ENCODE data around the gene CEP152. TPM values are rescaled to one million over a fixed set of nuclear protein-coding genes. Genes with fewer than 3 reads are reported as not detected.

The CEP152 gene
- total and polyA plus RNA-seq, 9 of the 15 experiments (the other 6 are each of a cell fraction or from before 2014, with no cell fraction given), result 9.9 to 43.0 (median 23.6) TPM

DNA sequence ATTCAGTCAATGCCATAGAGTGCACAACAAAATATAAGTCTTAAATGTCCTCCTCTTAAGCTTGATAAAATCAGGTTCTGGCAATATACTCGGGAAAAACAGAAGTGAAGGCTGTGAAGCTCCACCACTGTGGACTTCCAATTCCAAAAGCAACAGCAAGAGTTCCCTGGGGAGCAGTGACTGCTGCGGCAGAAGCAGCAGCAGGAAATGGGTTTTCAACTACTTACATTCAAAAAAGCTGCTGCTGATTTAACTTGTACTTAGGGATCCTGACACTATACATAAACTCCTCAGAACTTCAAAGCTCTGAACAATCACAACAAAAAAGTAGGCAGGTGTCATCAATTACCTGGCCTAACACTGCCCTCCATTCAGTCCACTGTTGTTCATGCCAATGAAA, 4.7 kb downstream of the CEP152 start (continued):
- no peak for TF ChIP-seq SRSF3 (IDR thresholded peaks at IDR 0.05; ENCODE audit: insufficient read depth, low read length)

DNA sequence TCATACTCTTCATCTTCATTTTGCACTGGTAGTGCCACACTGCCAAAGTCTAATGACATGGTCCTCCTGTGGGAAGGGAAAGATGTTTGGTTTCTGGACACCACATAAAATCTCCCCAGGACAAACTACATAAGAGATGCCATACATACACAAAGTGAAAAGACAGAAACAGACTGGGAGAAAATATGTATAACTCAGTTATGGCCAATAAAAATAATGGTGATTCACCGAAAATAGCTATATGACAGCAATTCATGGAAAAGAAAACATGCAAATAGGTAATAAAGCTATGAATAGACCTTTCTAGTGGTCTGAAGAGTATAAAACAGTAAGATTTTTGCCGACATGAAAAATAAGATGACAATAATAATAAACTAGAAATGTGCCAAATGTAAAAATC, 5.3 kb downstream of the CEP152 start:
- Histone ChIP-seq H3K4me2 (ENCODE audit: insufficient read depth, low read length) (no peak overlapping the region), H3K4me3 (no peak overlapping the region), H4K20me1 (replicated peaks; ENCODE audit: control insufficient read depth, insufficient read depth, low read length) (no peaks in the 10 kb centered on the region), H3K9ac (ENCODE audit: insufficient read depth in 1 of 2, low read depth in 2 of 2, low read length in 2 of 2) (no peak overlapping the region), H2AFZ (ENCODE audit: low read depth, low read length) (no peak overlapping the region), H3K9me1 (ENCODE audit: control insufficient read depth, insufficient read depth, low read length) (no peaks in the 10 kb centered on the region), H3K27ac (ENCODE audit: extremely low read depth, low read depth, low read length) (no peak overlapping the region), H3K79me2 (ENCODE audit: control insufficient read depth, insufficient read depth, low read length) (peaks cover 93% of the 10 kb centered on the region), H3K36me3 (ENCODE audit: control insufficient read depth, insufficient read depth, low read length) (peaks cover 40% of the 10 kb centered on the region), H3K9me3 (replicated peaks; ENCODE audit: control insufficient read depth, insufficient read depth, low read depth, low read length) (no peaks in the 10 kb centered on the region), H3K4me1 (replicated peaks in 1 of 2; ENCODE audit: control insufficient read depth in 2 of 2, insufficient read depth in 2 of 2, low read length in 2 of 2) (peaks cover 5 to 7% of the 10 kb centered on the region in 2 experiments; a peak in 4 of 5 replicates), H3K27me3 (ENCODE audit: control insufficient read depth in 2 of 2, insufficient read depth in 2 of 2, low read length in 2 of 2) (no peaks in the 10 kb centered on the region)
- ATAC-seq (no peak), FAIRE-seq (no peak), DNase-seq (ENCODE audit: extremely low read depth in 1 of 4, low spot score in 3 of 4) (no peak)
- intact Hi-C loops (cut with micrococcal nuclease), result loop anchor here (10.0 kb wide), 1 partner anchor 301 kb away; no protein-coding TSS in a partner anchor
- ChIA-PET POLR2A (interaction anchor here (0.6 kb wide), 1 partner anchor 245 kb away, joined by 3 read pairs; no protein-coding TSS in a partner anchor), CTCF (ENCODE audit: low intra/inter-chr PET ratio) (no interaction called here)
- TF ChIP-seq ZNF707 (CRISPR knock-in tag; conservative IDR thresholded peaks at IDR 0.05) (no peak), SMAD2 (IDR thresholded peaks at IDR 0.05; ENCODE audit: low read depth, low read length) (no peak), E2F3 (CRISPR knock-in tag; IDR thresholded peaks at IDR 0.05) (no peak), BRD4 (IDR thresholded peaks at IDR 0.05) (no peak), TBL1XR1 (IDR thresholded peaks at IDR 0.05; ENCODE audit: low read length in 2 of 2) (no peak), NONO (IDR thresholded peaks at IDR 0.05; ENCODE audit: low read depth in 2 of 2, low read length in 1 of 2) (no peak), NFRKB (IDR thresholded peaks at IDR 0.05; ENCODE audit: low read depth) (no peak), ZNF589 (CRISPR knock-in tag; IDR thresholded peaks at IDR 0.05; ENCODE audit: low read depth) (no peak), ZEB2 (IDR thresholded peaks at IDR 0.05) (no peak), BDP1 (IDR thresholded peaks at IDR 0.05; ENCODE audit: insufficient read depth, insufficient read length) (no peak), ZNF830 (CRISPR knock-in tag; IDR thresholded peaks at IDR 0.05) (no peak)
- TF ChIP-seq, protein P1, sequence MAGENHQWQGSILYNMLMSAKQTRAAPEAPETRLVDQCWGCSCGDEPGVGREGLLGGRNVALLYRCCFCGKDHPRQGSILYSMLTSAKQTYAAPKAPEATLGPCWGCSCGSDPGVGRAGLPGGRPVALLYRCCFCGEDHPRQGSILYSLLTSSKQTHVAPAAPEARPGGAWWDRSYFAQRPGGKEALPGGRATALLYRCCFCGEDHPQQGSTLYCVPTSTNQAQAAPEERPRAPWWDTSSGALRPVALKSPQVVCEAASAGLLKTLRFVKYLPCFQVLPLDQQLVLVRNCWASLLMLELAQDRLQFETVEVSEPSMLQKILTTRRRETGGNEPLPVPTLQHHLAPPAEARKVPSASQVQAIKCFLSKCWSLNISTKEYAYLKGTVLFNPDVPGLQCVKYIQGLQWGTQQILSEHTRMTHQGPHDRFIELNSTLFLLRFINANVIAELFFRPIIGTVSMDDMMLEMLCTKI (IDR thresholded peaks at IDR 0.05; ENCODE audit: partially characterized antibody), result no peak
- TF ChIP-seq, protein P2, sequence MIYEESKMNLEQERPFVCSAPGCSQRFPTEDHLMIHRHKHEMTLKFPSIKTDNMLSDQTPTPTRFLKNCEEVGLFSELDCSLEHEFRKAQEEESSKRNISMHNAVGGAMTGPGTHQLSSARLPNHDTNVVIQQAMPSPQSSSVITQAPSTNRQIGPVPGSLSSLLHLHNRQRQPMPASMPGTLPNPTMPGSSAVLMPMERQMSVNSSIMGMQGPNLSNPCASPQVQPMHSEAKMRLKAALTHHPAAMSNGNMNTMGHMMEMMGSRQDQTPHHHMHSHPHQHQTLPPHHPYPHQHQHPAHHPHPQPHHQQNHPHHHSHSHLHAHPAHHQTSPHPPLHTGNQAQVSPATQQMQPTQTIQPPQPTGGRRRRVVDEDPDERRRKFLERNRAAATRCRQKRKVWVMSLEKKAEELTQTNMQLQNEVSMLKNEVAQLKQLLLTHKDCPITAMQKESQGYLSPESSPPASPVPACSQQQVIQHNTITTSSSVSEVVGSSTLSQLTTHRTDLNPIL (CRISPR knock-in tag; IDR thresholded peaks at IDR 0.05), result no peak
- TF ChIP-seq, protein P3, sequence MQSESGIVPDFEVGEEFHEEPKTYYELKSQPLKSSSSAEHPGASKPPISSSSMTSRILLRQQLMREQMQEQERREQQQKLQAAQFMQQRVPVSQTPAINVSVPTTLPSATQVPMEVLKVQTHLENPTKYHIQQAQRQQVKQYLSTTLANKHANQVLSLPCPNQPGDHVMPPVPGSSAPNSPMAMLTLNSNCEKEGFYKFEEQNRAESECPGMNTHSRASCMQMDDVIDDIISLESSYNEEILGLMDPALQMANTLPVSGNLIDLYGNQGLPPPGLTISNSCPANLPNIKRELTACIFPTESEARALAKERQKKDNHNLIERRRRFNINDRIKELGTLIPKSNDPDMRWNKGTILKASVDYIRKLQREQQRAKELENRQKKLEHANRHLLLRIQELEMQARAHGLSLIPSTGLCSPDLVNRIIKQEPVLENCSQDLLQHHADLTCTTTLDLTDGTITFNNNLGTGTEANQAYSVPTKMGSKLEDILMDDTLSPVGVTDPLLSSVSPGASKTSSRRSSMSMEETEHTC (IDR thresholded peaks at IDR 0.05), result no peak
- TF ChIP-seq, protein P4, sequence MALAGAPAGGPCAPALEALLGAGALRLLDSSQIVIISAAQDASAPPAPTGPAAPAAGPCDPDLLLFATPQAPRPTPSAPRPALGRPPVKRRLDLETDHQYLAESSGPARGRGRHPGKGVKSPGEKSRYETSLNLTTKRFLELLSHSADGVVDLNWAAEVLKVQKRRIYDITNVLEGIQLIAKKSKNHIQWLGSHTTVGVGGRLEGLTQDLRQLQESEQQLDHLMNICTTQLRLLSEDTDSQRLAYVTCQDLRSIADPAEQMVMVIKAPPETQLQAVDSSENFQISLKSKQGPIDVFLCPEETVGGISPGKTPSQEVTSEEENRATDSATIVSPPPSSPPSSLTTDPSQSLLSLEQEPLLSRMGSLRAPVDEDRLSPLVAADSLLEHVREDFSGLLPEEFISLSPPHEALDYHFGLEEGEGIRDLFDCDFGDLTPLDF (CRISPR knock-in tag; IDR thresholded peaks at IDR 0.05), result no peak
- in situ Hi-C loops (cut with MboI), result loop anchor here (25.0 kb wide), 1 partner anchor 443 kb away; no protein-coding TSS in a partner anchor
- no TSS peak for BruUV-seq (replicated peaks)
- WGBS (ENCODE audit: insufficient coverage, low coverage, missing lambda C conversion rate), result 92% methylated on average over 2 of the region's 2 CpGs
